ENCODE data around the gene CEBPA.
A peak's percentile ranks its signal among the peaks of the same experiment; 100 is the strongest.

CEBPA gene

GRCh38 chr19:33287438-33287837 lies 14.9 kb downstream of the CEBPA start:
- DNase-seq (ENCODE audit: low spot score): no peak

- no peak for DNase-seq (ENCODE audit: low spot score)
Measured at GRCh38 chr19:33286899-33287298, 15.4 kb downstream of the CEBPA start.

GRCh38 chr19:33285441-33285927 lies 16.9 kb downstream of the CEBPA start:
- no peak for DNase-seq (ENCODE audit: low spot score)

- DNase-seq (ENCODE audit: low spot score): no peak
Measured at GRCh38 chr19:33284756-33285155, 17.6 kb downstream of the CEBPA start.

- DNase-seq (ENCODE audit: low spot score): no peak
Measured at GRCh38 chr19:33284146-33284643, 18.1 kb downstream of the CEBPA start.

- no peak for DNase-seq (ENCODE audit: low spot score)
Measured at GRCh38 chr19:33283589-33283988, 18.7 kb downstream of the CEBPA start.

GRCh38 chr19:33282036-33282671 lies 20.2 kb downstream of the CEBPA start:
- no peak for DNase-seq (ENCODE audit: low spot score)

GRCh38 chr19:33281296-33281926 lies 20.9 kb downstream of the CEBPA start:
- DNase-seq (ENCODE audit: low spot score): no peak

- DNase-seq (ENCODE audit: low spot score): no peak
Measured at GRCh38 chr19:33280351-33280921, 21.9 kb downstream of the CEBPA start.

- no peak for DNase-seq (ENCODE audit: low spot score)
Measured at GRCh38 chr19:33279430-33280350, 22.6 kb downstream of the CEBPA start.

GRCh38 chr19:33278403-33279269 lies 23.7 kb downstream of the CEBPA start:
- DNase-seq (ENCODE audit: low spot score): no peak

- DNase-seq (ENCODE audit: low spot score): no peak
Measured at GRCh38 chr19:33278023-33278402, 24.3 kb downstream of the CEBPA start.

GRCh38 chr19:33277434-33277833 lies 24.9 kb downstream of the CEBPA start:
- no peak for DNase-seq (ENCODE audit: low spot score)

- no peak for DNase-seq (ENCODE audit: low spot score)
Measured at GRCh38 chr19:33275933-33276619, 26.3 kb downstream of the CEBPA start.

GRCh38 chr19:33275559-33275932 lies 26.8 kb downstream of the CEBPA start:
- no peak for DNase-seq (ENCODE audit: low spot score)

- no peak for DNase-seq (ENCODE audit: low spot score)
Measured at GRCh38 chr19:33274663-33275558, 27.4 kb downstream of the CEBPA start.

- DNase-seq (ENCODE audit: low spot score): peak; percentile 81
Measured at GRCh38 chr19:33273881-33274662, 28.3 kb downstream of the CEBPA start.

GRCh38 chr19:33273065-33273736 lies 29.1 kb downstream of the CEBPA start:
- no peak for DNase-seq (ENCODE audit: low spot score)

Measured in AG08396 (cell line).